GM19238 (cell line): ENCODE measurements around the gene PTPN4.
"Not testable (repeated sequence)": the region's sequence is repeated elsewhere in the genome, so short reads cannot be mapped to it uniquely, and the experiment has no call there.

Experiments
- DNase-seq: peaks from one replicate; pipeline ENCODE4 v3.0.0; 2011; ENCODE audit warnings: low spot score; ENCODE audit not compliant: insufficient read length

The PTPN4 gene

GRCh38 chr2:119764832-119765231 is 5.1 kb downstream of the PTPN4 start:
- DNase-seq = no peak

GRCh38 chr2:119765433-119766002 is 5.8 kb downstream of the PTPN4 start:
- DNase-seq = no peak

- DNase-seq = no peak
Measured at GRCh38 chr2:119766944-119767343, 7.2 kb downstream of the PTPN4 start.

GRCh38 chr2:119768742-119769141 is 9.0 kb downstream of the PTPN4 start:
- no peak for DNase-seq

- DNase-seq = no peak
Measured at GRCh38 chr2:119769645-119770044, 9.9 kb downstream of the PTPN4 start.

GRCh38 chr2:119771331-119771730 is 11.6 kb downstream of the PTPN4 start:
- no peak for DNase-seq

GRCh38 chr2:119772128-119772527 is 12.4 kb downstream of the PTPN4 start:
- DNase-seq = no peak

GRCh38 chr2:119772767-119773166 is 13.0 kb downstream of the PTPN4 start:
- no peak for DNase-seq

- no peak for DNase-seq
Measured at GRCh38 chr2:119774026-119774425, 14.3 kb downstream of the PTPN4 start.

- no peak for DNase-seq
Measured at GRCh38 chr2:119775102-119775501, 15.4 kb downstream of the PTPN4 start.

- DNase-seq = no peak
Measured at GRCh38 chr2:119782308-119783027, 22.7 kb downstream of the PTPN4 start.

GRCh38 chr2:119784876-119785275 is 25.2 kb downstream of the PTPN4 start:
- no peak for DNase-seq

- DNase-seq = no peak
Measured at GRCh38 chr2:119786295-119786694, 26.6 kb downstream of the PTPN4 start.

GRCh38 chr2:119788752-119789151 is 29.0 kb downstream of the PTPN4 start:
- DNase-seq = no peak

- DNase-seq = no peak
Measured at GRCh38 chr2:119790466-119790865, 30.7 kb downstream of the PTPN4 start.

- no peak for DNase-seq
Measured at GRCh38 chr2:119792907-119793312, 33.2 kb downstream of the PTPN4 start.

GRCh38 chr2:119794237-119794636 is 34.5 kb downstream of the PTPN4 start:
- no peak for DNase-seq

- no peak for DNase-seq
Measured at GRCh38 chr2:119795309-119796303, 35.9 kb downstream of the PTPN4 start.

GRCh38 chr2:119800376-119800902 is 40.7 kb downstream of the PTPN4 start:
- DNase-seq = no peak

GRCh38 chr2:119801040-119801439 is 41.3 kb downstream of the PTPN4 start:
- no peak for DNase-seq

- not testable (repeated sequence) for DNase-seq
Measured at GRCh38 chr2:119801989-119802388, 42.3 kb downstream of the PTPN4 start.

- DNase-seq = no peak
Measured at GRCh38 chr2:119803101-119803500, 43.4 kb downstream of the PTPN4 start.
